Measurements from ENCODE around the gene MROH9.

DNA sequence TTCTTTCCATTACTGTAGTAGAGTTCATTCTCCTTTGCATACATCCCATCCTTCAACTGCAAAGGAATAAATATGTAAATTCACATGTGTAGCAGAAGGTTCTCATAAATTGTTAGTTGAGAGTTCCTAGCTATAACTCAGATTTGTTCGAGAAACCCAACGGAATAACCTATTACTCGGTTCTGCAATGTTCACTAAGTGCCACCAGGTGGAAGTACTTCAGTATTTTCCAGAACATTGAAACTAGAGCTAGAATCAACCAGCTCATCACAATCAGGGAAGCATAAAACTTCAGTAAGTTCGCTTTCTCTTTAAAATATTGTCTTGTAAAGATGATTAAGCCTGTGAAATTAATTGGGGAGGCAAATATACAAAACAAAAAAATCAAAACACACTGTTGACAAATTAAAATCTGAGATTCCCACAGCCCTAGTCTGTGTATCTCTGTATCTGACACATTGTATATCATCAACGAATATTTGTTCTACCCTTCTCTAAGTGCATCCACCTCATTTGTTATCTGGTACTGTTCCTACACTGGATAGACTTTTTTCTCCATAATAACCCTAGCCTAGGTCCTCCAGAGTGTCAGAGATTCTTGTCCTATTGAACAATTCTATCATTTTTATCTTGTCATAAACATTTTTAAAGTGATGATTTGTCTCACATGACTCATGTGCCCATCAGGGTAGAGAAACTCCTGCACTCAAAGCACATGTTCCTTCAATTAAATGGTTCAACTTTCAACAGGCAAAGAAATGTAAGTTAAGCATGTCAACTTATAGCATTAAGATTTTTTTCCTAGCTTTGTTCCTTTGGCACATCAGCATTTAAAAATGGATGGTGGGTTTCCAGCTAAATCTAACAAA, 31.9 kb downstream of the MROH9 start:
- TF ChIP-seq, protein P1, sequence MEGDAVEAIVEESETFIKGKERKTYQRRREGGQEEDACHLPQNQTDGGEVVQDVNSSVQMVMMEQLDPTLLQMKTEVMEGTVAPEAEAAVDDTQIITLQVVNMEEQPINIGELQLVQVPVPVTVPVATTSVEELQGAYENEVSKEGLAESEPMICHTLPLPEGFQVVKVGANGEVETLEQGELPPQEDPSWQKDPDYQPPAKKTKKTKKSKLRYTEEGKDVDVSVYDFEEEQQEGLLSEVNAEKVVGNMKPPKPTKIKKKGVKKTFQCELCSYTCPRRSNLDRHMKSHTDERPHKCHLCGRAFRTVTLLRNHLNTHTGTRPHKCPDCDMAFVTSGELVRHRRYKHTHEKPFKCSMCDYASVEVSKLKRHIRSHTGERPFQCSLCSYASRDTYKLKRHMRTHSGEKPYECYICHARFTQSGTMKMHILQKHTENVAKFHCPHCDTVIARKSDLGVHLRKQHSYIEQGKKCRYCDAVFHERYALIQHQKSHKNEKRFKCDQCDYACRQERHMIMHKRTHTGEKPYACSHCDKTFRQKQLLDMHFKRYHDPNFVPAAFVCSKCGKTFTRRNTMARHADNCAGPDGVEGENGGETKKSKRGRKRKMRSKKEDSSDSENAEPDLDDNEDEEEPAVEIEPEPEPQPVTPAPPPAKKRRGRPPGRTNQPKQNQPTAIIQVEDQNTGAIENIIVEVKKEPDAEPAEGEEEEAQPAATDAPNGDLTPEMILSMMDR (IDR thresholded peaks at IDR 0.05), result peak; percentile 67 to 76 (median 69)
- TF ChIP-seq POLR2A (IDR thresholded peaks at IDR 0.05; ENCODE audit: low read depth) (no peak), EP300 (IDR thresholded peaks at IDR 0.05) (no peak), POLR2AphosphoS5 (IDR thresholded peaks at IDR 0.05) (no peak)
